Right cardiac atrium (tissue), 5 donors: ENCODE data around the gene KCNB1. TPM values are rescaled to one million over a fixed set of nuclear protein-coding genes. Genes with fewer than 3 reads are reported as not detected.

Source experiments
- ATAC-seq, 2 donors: fragments of 200-7000 bp; cut with Tn5 transposase; one replicate each; pipeline versions ENCODE4 v1.8.0 to v1.9.1; 2020; ENCODE audit warnings: moderate library complexity in 2 of 2, mild to moderate bottlenecking in 1 of 2
- DNase-seq, 3 donors: peaks; one replicate each; pipeline ENCODE4 v3.0.0-alpha.2; 2020
- H3K27ac ChIP-seq: one replicate; pipeline ENCODE4 v1.5.1; 2013; ENCODE audit warnings: mild to moderate bottlenecking, low read length, control low read depth, moderate library complexity
- H3K27me3 ChIP-seq: one replicate; pipeline ENCODE4 v1.6.1; 2013; ENCODE audit not compliant: control insufficient read depth, insufficient read depth
- H3K4me1 ChIP-seq: one replicate; pipeline ENCODE4 v1.6.1; 2013; ENCODE audit warnings: low read length; ENCODE audit not compliant: control insufficient read depth, insufficient read depth
- H3K4me3 ChIP-seq: one replicate; pipeline ENCODE4 v1.5.1; 2013; ENCODE audit warnings: low read length, control low read depth
- H3K9me3 ChIP-seq: one replicate; pipeline ENCODE4 v1.6.1; 2013; ENCODE audit warnings: low read length; ENCODE audit not compliant: control insufficient read depth
- WGBS: extraction: QIAGEN DNeasy Blood & Tissue Kit; methylation state at CpG from one replicate; pipeline ENCODE4 v1.1.7; 2013; 5-methylcytosine and 5-hydroxymethylcytosine counted together
- intact Hi-C, 4 donors: fragments of 100-400 bp; cut with DNase I; formaldehyde crosslinking; loops; one replicate each; pipeline versions ENCODE4 v1.11.0 to v1.14.0; 2022 to 2023
- polyA plus RNA-seq: library from polyadenylated mRNA; stranded (reverse); fragments of 200-250 nt; gene quantifications from one replicate; pipeline ENCODE4 v1.2.3, GENCODE V29; 2013
- total RNA-seq, 4 donors: library from RNA; stranded (reverse); fragmentation: NEBNext Ultra II Directional; extraction: Animal tissue kit (Norgen Biotek cat#: 25700); gene quantifications; one replicate each; pipeline ENCODE4 v1.2.1, GENCODE V29; 2021
- donor health status: healthy with polysubstance abuse.
- donor health status: DM: no; HTN: yes; CAD: no.
- donor health status: DM: no; HTN: no; CAD: no.
- donor health status: DM: no; HTN: yes; CAD: no; lungs with severe emphysema.
- donor health status: DM: yes; HTN: yes; CAD: no.

The KCNB1 gene
- total and polyA plus RNA-seq, 5 donors = 0.35 to 1.6 (median 0.66) TPM

GRCh38 chr20:49339123-49339522 lies 143.3 kb downstream of the KCNB1 start:
- H3K4me1 ChIP-seq = no peaks in the 10 kb centered on the region
- ATAC-seq (no peak), DNase-seq (no peak)
- H3K27me3 ChIP-seq = no peaks in the 10 kb centered on the region
- H3K27ac ChIP-seq = no peak overlapping the region
- intact Hi-C loops = loop anchor here in 1 of 4 donors (5.0 kb wide), 1 partner anchor 143 kb away; the partner anchor contains the start of gene KCNB1
- no peak overlapping the region for H3K4me3 ChIP-seq
- no peaks in the 10 kb centered on the region for H3K9me3 ChIP-seq
- 71% methylated on average over 9 of the region's 9 CpGs for WGBS

DNA sequence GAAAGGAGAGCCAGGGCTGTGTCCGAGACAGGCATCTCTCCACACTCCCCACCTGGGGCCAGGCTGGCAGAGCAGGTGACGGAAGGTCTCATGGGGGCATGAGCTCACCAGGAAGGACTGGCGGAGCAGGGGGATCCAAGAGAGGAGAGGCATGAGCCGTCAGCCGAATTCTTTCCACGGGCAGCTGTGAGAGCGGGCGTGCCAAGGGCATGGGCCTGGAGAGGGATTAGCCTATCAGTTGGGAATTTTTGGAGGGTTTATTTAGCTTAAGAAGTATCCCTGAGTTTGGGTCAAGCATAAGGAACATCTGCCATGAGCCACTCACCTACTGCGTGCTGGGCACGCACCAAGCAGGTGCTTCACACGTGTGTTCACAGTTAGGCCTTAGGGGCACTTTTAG lies 144.4 kb downstream of the KCNB1 start:
- DNase-seq = no peak
- no peaks in the 10 kb centered on the region for H3K27me3 ChIP-seq
- H3K4me3 ChIP-seq = no peak overlapping the region
- no peaks in the 10 kb centered on the region for H3K4me1 ChIP-seq
- intact Hi-C loops = loop anchor here in 1 of 4 donors (5.0 kb wide), 1 partner anchor 144 kb away; the partner anchor contains the start of gene KCNB1
- no peaks in the 10 kb centered on the region for H3K9me3 ChIP-seq
- no peak for ATAC-seq
- no peak overlapping the region for H3K27ac ChIP-seq
- WGBS = 95% methylated on average over 11 of the region's 11 CpGs

- Histone ChIP-seq H3K9me3 (no peaks in the 10 kb centered on the region), H3K4me1 (no peaks in the 10 kb centered on the region), H3K4me3 (no peak overlapping the region), H3K27me3 (no peaks in the 10 kb centered on the region), H3K27ac (no peak overlapping the region)
- 69% methylated on average over 7 of the region's 7 CpGs for WGBS
- DNase-seq = no peak
- intact Hi-C loops = loop anchor here in 1 of 4 donors (5.0 kb wide), 1 partner anchor 145 kb away; the partner anchor contains the start of gene KCNB1
- ATAC-seq = no peak
Observed at GRCh38 chr20:49337357-49337756, 145.1 kb downstream of the KCNB1 start.

GRCh38 chr20:49336786-49337185 lies 145.7 kb downstream of the KCNB1 start:
- no peak overlapping the region for H3K27ac ChIP-seq
- ATAC-seq = no peak

GRCh38 chr20:49335476-49335875 lies 147.0 kb downstream of the KCNB1 start:
- Histone ChIP-seq H3K4me3 (no peak overlapping the region), H3K9me3 (no peaks in the 10 kb centered on the region), H3K27me3 (no peaks in the 10 kb centered on the region), H3K27ac (no peak overlapping the region), H3K4me1 (no peaks in the 10 kb centered on the region)
- DNase-seq (no peak), ATAC-seq (no peak)
- intact Hi-C loops = loop anchor here (2.0 to 5.0 kb wide), 3 partner anchors 147 to 199 kb away; partner anchors contain the start of gene KCNB1 (in 4 of the 4)
- 95% methylated on average over 12 of the region's 12 CpGs for WGBS

More at GRCh38 chr20:49336786-49337185, 145.7 kb downstream of the KCNB1 start:
- intact Hi-C loops = loop anchor here in 1 of 4 donors (5.0 kb wide), 1 partner anchor 146 kb away; the partner anchor contains the start of gene KCNB1
- Histone ChIP-seq H3K27me3 (no peaks in the 10 kb centered on the region), H3K9me3 (no peaks in the 10 kb centered on the region), H3K4me1 (no peaks in the 10 kb centered on the region), H3K4me3 (no peak overlapping the region)
- no peak for DNase-seq
- 84% methylated on average over 7 of the region's 7 CpGs for WGBS

GRCh38 chr20:49330701-49331615 lies 151.5 kb downstream of the KCNB1 start:
- intact Hi-C loops = loop anchor here in 2 of 4 donors (5.0 kb wide), 2 partner anchors 201 to 276 kb away; no protein-coding TSS in a partner anchor
- DNase-seq = no peak
- no peak overlapping the region for H3K27ac ChIP-seq
- H3K9me3 ChIP-seq = no peaks in the 10 kb centered on the region
- no peaks in the 10 kb centered on the region for H3K4me1 ChIP-seq
- WGBS = 80% methylated on average over 3 of the region's 3 CpGs
- ATAC-seq = no peak
- no peaks in the 10 kb centered on the region for H3K27me3 ChIP-seq
- H3K4me3 ChIP-seq = no peak overlapping the region

DNA sequence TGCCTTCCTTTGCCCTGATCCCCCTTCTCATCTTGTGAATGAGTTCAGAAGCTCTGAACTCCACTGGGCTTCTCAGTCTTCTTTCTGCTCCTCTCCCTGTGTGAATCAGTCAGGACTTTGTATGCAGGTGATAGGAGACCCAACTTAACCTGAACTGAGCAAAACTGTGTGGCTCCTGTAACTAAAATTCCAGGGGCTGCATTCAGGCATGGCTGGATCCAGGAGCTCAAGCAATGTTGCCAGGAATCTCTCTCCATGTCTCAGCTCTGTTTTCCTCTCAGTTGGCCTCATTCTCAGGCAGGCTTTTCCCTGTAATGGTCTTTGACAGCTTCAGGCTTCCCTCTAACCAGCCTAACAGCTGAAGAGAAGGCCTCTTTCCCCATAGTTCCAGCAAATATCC lies 153.7 kb downstream of the KCNB1 start:
- Histone ChIP-seq H3K4me1 (no peaks in the 10 kb centered on the region), H3K27ac (no peak overlapping the region), H3K27me3 (no peaks in the 10 kb centered on the region), H3K9me3 (no peaks in the 10 kb centered on the region), H3K4me3 (no peak overlapping the region)
- ATAC-seq (no peak), DNase-seq (no peak)
- intact Hi-C loops = loop anchor here in 1 of 4 donors (10.0 kb wide), 1 partner anchor 276 kb away; no protein-coding TSS in a partner anchor

- H3K9me3 ChIP-seq = no peaks in the 10 kb centered on the region
- ATAC-seq (no peak), DNase-seq (no peak)
- H3K27me3 ChIP-seq = no peaks in the 10 kb centered on the region
- intact Hi-C loops = loop anchor here in 1 of 4 donors (10.0 kb wide), 1 partner anchor 279 kb away; no protein-coding TSS in a partner anchor
- no peak overlapping the region for H3K27ac ChIP-seq
- no peak overlapping the region for H3K4me3 ChIP-seq
- no peaks in the 10 kb centered on the region for H3K4me1 ChIP-seq
- WGBS = 38% methylated on average over 10 of the region's 10 CpGs
Observed at GRCh38 chr20:49326026-49326425, 156.4 kb downstream of the KCNB1 start.

DNA sequence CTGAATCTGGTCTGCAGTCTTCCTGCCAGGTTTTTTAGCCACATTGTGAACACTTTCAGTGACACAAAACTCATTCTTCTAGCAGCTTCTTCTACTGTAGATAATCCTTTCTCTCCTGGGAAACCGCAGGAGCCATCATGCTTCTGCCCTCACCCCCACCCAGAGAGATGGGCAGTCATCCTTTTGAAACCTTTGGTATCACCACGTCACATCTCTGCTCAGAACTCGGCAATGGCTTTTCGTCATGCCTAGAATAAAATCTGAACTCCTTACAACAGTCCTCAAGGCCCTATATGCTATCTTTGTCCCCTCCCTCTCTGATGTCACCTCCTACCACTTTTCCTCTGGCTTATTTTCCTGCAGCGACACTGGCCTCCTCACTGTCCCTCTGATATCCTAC lies 158.2 kb downstream of the KCNB1 start:
- no peaks in the 10 kb centered on the region for H3K4me1 ChIP-seq
- no peaks in the 10 kb centered on the region for H3K9me3 ChIP-seq
- no peaks in the 10 kb centered on the region for H3K27me3 ChIP-seq
- WGBS = 77% methylated on average over 5 of the region's 5 CpGs
- H3K27ac ChIP-seq = no peak overlapping the region
- no peak overlapping the region for H3K4me3 ChIP-seq
- DNase-seq = no peak
- no peak for ATAC-seq
- intact Hi-C loops = loop anchor here in 1 of 4 donors (10.0 kb wide), 1 partner anchor 280 kb away; no protein-coding TSS in a partner anchor

GRCh38 chr20:49323622-49324238 lies 158.7 kb downstream of the KCNB1 start:
- Histone ChIP-seq H3K4me3 (no peak overlapping the region), H3K4me1 (no peaks in the 10 kb centered on the region), H3K9me3 (no peaks in the 10 kb centered on the region), H3K27ac (no peak overlapping the region), H3K27me3 (no peaks in the 10 kb centered on the region)
- peak; percentile 69 to 85 for ATAC-seq
- peak in 1 of 3 donors; percentile 62 for DNase-seq
- 53% methylated on average over 9 of the region's 9 CpGs for WGBS
- intact Hi-C loops = loop anchor here in 1 of 4 donors (10.0 kb wide), 1 partner anchor 281 kb away; no protein-coding TSS in a partner anchor
